SJSA1 (cell line): ENCODE measurements around the gene KIF16B. TPM values are rescaled to one million over a fixed set of nuclear protein-coding genes. Genes with fewer than 3 reads are reported as not detected.

ENCODE experiments used
- DNase-seq, 2 experiments: peaks; one replicate each; pipeline ENCODE4 v3.0.0-alpha.2; 2015 to 2020; ENCODE audit warnings: low spot score in 2 of 2, low read depth in 1 of 2
- H3K27ac ChIP-seq: fragments of 250-450 bp; sonication (Bioruptor Pico); 2 replicates; pipeline ENCODE4 v1.5.1; 2020; ENCODE audit warnings: mild to moderate bottlenecking, moderate library complexity
- H3K27me3 ChIP-seq: fragments of 250-450 bp; sonication (Bioruptor Pico); replicated peaks from 2 replicates; pipeline ENCODE4 v1.5.1; 2020; ENCODE audit warnings: mild to moderate bottlenecking, moderate library complexity
- H3K36me3 ChIP-seq: fragments of 250-450 bp; sonication (Bioruptor Pico); 2 replicates; pipeline ENCODE4 v1.5.1; 2020; ENCODE audit warnings: mild to moderate bottlenecking
- H3K4me1 ChIP-seq: fragments of 250-450 bp; sonication (Bioruptor Pico); replicated peaks from 2 replicates; pipeline ENCODE4 v1.6.1; 2021; ENCODE audit warnings: mild to moderate bottlenecking
- H3K4me3 ChIP-seq: fragments of 250-450 bp; sonication (Bioruptor Pico); 2 replicates; pipeline ENCODE4 v1.5.1; 2020; ENCODE audit warnings: mild to moderate bottlenecking
- H3K9me3 ChIP-seq: fragments of 250-450 bp; sonication (Bioruptor Pico); replicated peaks from 2 replicates; pipeline ENCODE4 v1.5.1; 2020; ENCODE audit warnings: mild to moderate bottlenecking
- total RNA-seq: library from RNA; depleted of rRNA; stranded (reverse); fragments of >200 nt; shearing (Covaris generic); gene quantifications from 2 replicates; pipeline ENCODE4 v1.2.3, GENCODE V29; 2014

Gene KIF16B
- total RNA-seq, 1 experiment from 2014 or later: 3.7 TPM

- Histone ChIP-seq H3K4me3 (no peak overlapping the region), H3K27ac (no peak overlapping the region), H3K27me3 (no peaks in the 10 kb centered on the region), H3K36me3 (no peaks in the 10 kb centered on the region), H3K9me3 (no peaks in the 10 kb centered on the region; the same call in 1 of the 2 replicates), H3K4me1 (no peaks in the 10 kb centered on the region)
- DNase-seq: no peak
Measured at GRCh38 chr20:16352321-16352720, 220.9 kb downstream of the KIF16B start.

GRCh38 chr20:16351415-16351814 is 221.8 kb downstream of the KIF16B start:
- H3K9me3 ChIP-seq: no peaks in the 10 kb centered on the region; the same call in 1 of the 2 replicates
- no peak overlapping the region for H3K27ac ChIP-seq
- no peaks in the 10 kb centered on the region for H3K4me1 ChIP-seq
- H3K36me3 ChIP-seq: no peaks in the 10 kb centered on the region
- no peak for DNase-seq
- H3K27me3 ChIP-seq: no peaks in the 10 kb centered on the region
- no peak overlapping the region for H3K4me3 ChIP-seq

- Histone ChIP-seq H3K27me3 (no peaks in the 10 kb centered on the region), H3K36me3 (no peaks in the 10 kb centered on the region), H3K4me3 (no peak overlapping the region), H3K9me3 (no peaks in the 10 kb centered on the region; the same call in 1 of the 2 replicates), H3K4me1 (no peaks in the 10 kb centered on the region), H3K27ac (no peak overlapping the region)
- no peak for DNase-seq
Measured at GRCh38 chr20:16350465-16350864, 222.8 kb downstream of the KIF16B start.

GRCh38 chr20:16349523-16350260 is 223.6 kb downstream of the KIF16B start:
- Histone ChIP-seq H3K36me3 (no peaks in the 10 kb centered on the region), H3K27ac (no peak overlapping the region), H3K9me3 (no peaks in the 10 kb centered on the region), H3K4me3 (no peak overlapping the region), H3K27me3 (no peaks in the 10 kb centered on the region), H3K4me1 (no peaks in the 10 kb centered on the region)
- DNase-seq: no peak

- Histone ChIP-seq H3K9me3 (no peaks in the 10 kb centered on the region), H3K27me3 (no peaks in the 10 kb centered on the region), H3K27ac (no peak overlapping the region), H3K4me3 (no peak overlapping the region), H3K36me3 (no peaks in the 10 kb centered on the region), H3K4me1 (no peaks in the 10 kb centered on the region)
- no peak for DNase-seq
Measured at GRCh38 chr20:16346956-16347355, 226.3 kb downstream of the KIF16B start.

GRCh38 chr20:16337707-16338106 is 235.5 kb downstream of the KIF16B start:
- H3K4me1 ChIP-seq: no peaks in the 10 kb centered on the region
- no peak for DNase-seq

GRCh38 chr20:16327606-16328005 is 245.6 kb downstream of the KIF16B start:
- Histone ChIP-seq H3K27me3 (no peaks in the 10 kb centered on the region), H3K36me3 (no peaks in the 10 kb centered on the region), H3K4me1 (no peaks in the 10 kb centered on the region), H3K4me3 (no peak overlapping the region), H3K9me3 (no peaks in the 10 kb centered on the region), H3K27ac (no peak overlapping the region)
- no peak for DNase-seq

More at GRCh38 chr20:16337707-16338106, 235.5 kb downstream of the KIF16B start:
- no peaks in the 10 kb centered on the region for H3K27me3 ChIP-seq
- no peak overlapping the region for H3K4me3 ChIP-seq
- no peak overlapping the region for H3K27ac ChIP-seq
- H3K9me3 ChIP-seq: 0 out of 2 replicates have a peak, but pooled peaks cover 5% of the 10 kb centered on the region
- H3K36me3 ChIP-seq: no peaks in the 10 kb centered on the region

GRCh38 chr20:16321291-16321690 is 252.0 kb downstream of the KIF16B start:
- DNase-seq: no peak
- no peaks in the 10 kb centered on the region for H3K9me3 ChIP-seq
- no peaks in the 10 kb centered on the region for H3K4me1 ChIP-seq
- H3K4me3 ChIP-seq: no peak overlapping the region
- H3K27me3 ChIP-seq: no peaks in the 10 kb centered on the region
- H3K27ac ChIP-seq: no peak overlapping the region
- no peaks in the 10 kb centered on the region for H3K36me3 ChIP-seq

- no peak for DNase-seq
- Histone ChIP-seq H3K4me3 (no peak overlapping the region), H3K27me3 (no peaks in the 10 kb centered on the region), H3K4me1 (no peaks in the 10 kb centered on the region), H3K36me3 (no peaks in the 10 kb centered on the region), H3K27ac (no peak overlapping the region), H3K9me3 (no peaks in the 10 kb centered on the region)
Measured at GRCh38 chr20:16317445-16318362, 255.5 kb downstream of the KIF16B start.

- H3K27ac ChIP-seq: no peak overlapping the region
- no peaks in the 10 kb centered on the region for H3K27me3 ChIP-seq
- no peak for DNase-seq
Measured at GRCh38 chr20:16316513-16316912, 256.7 kb downstream of the KIF16B start.

GRCh38 chr20:16314748-16315159 is 258.5 kb downstream of the KIF16B start:
- Histone ChIP-seq H3K9me3 (no peaks in the 10 kb centered on the region), H3K4me1 (no peaks in the 10 kb centered on the region), H3K27ac (no peak overlapping the region), H3K36me3 (no peaks in the 10 kb centered on the region), H3K27me3 (no peaks in the 10 kb centered on the region), H3K4me3 (no peak overlapping the region)
- no peak for DNase-seq

More at GRCh38 chr20:16316513-16316912, 256.7 kb downstream of the KIF16B start:
- Histone ChIP-seq H3K4me3 (no peak overlapping the region), H3K36me3 (no peaks in the 10 kb centered on the region), H3K9me3 (no peaks in the 10 kb centered on the region), H3K4me1 (no peaks in the 10 kb centered on the region)

- H3K9me3 ChIP-seq: no peaks in the 10 kb centered on the region
- no peaks in the 10 kb centered on the region for H3K36me3 ChIP-seq
- DNase-seq: no peak
- no peak overlapping the region for H3K27ac ChIP-seq
- no peaks in the 10 kb centered on the region for H3K4me1 ChIP-seq
- H3K4me3 ChIP-seq: no peak overlapping the region
- no peaks in the 10 kb centered on the region for H3K27me3 ChIP-seq
Measured at GRCh38 chr20:16314320-16314719, 258.9 kb downstream of the KIF16B start.

GRCh38 chr20:16313917-16314316 is 259.3 kb downstream of the KIF16B start:
- DNase-seq: no peak
- Histone ChIP-seq H3K36me3 (no peaks in the 10 kb centered on the region), H3K9me3 (no peaks in the 10 kb centered on the region), H3K27me3 (no peaks in the 10 kb centered on the region), H3K27ac (no peak overlapping the region), H3K4me1 (no peaks in the 10 kb centered on the region), H3K4me3 (no peak overlapping the region)

- Histone ChIP-seq H3K36me3 (no peaks in the 10 kb centered on the region), H3K4me1 (no peaks in the 10 kb centered on the region), H3K27ac (no peak overlapping the region), H3K27me3 (no peaks in the 10 kb centered on the region), H3K9me3 (no peaks in the 10 kb centered on the region), H3K4me3 (no peak overlapping the region)
- no peak for DNase-seq
Measured at GRCh38 chr20:16312998-16313397, 260.2 kb downstream of the KIF16B start.
